Measurements from ENCODE around the gene XRCC6. TPM values are rescaled to one million over a fixed set of nuclear protein-coding genes. Genes with fewer than 3 reads are reported as not detected.

The XRCC6 gene
- total and polyA plus RNA-seq, 9 of the 15 experiments (the other 6 are each of a cell fraction or from before 2014, with no cell fraction given), result 151 to 440 (median 318) TPM

DNA sequence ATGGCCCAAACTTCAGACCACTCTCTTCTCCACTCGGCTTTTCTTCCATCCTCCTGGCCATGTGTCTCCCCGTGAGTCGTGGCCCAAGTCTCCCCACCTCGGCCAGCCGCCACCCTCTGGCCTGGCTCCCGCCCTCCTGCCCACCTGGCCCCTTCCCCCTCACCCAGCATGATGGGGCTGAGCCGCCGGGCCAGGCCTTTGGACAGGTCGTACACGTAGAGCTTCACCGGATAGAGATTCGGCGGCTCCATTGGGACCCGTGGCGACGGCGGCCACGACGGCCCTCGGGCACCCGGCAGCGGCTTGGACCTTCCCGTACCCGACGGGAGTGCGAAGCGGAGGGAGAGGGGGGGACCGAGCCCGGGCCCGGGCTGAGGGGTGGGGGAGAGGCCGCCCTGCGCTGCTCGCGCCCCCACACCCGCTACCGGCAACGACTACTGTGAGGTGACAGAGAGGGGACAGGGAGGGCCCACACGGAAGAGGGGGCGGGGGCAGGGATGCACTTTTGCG, 451 bp upstream of the XRCC6 start, which contains the start of gene DESI1 (continued):
- TF ChIP-seq POLR2G (IDR thresholded peaks at IDR 0.05; ENCODE audit: low read depth, low read length) (peak; percentile 92), CCNT2 (IDR thresholded peaks at IDR 0.05; ENCODE audit: borderline replicate concordance, extremely low read depth, insufficient read length, low read depth, low read length) (peak; percentile 33), SUPT5H (IDR thresholded peaks at IDR 0.05) (peak; percentile 87), HNRNPL (IDR thresholded peaks at IDR 0.05; ENCODE audit: low read depth, low read length) (0 out of 2 replicates have a peak, but pooled peaks have one; percentile 22), NONO (IDR thresholded peaks at IDR 0.05; ENCODE audit: low read depth in 2 of 2, low read length in 1 of 2) (0 out of 4 replicates have a peak, but pooled peaks of 1 of the 2 experiments have one; percentile 25), ESRRA (IDR thresholded peaks at IDR 0.05; ENCODE audit: borderline replicate concordance, low read depth) (no peak), SAP30 (IDR thresholded peaks at IDR 0.05; ENCODE audit: borderline replicate concordance, insufficient read depth, low read depth, low read length, poor library complexity, severe bottlenecking) (peak; percentile 54), SIN3B (IDR thresholded peaks at IDR 0.05; ENCODE audit: low read depth) (peak; percentile 20; the same call in 1 of the 2 replicates), ZC3H4 (CRISPR knock-in tag; IDR thresholded peaks at IDR 0.05; ENCODE audit: borderline replicate concordance) (peak; percentile 91), GABPA (tag; conservative IDR thresholded peaks at IDR 0.05; ENCODE audit: low read depth) (no peak), BACH1 (tag; IDR thresholded peaks at IDR 0.05) (no peak)
- TF ChIP-seq, protein P1, sequence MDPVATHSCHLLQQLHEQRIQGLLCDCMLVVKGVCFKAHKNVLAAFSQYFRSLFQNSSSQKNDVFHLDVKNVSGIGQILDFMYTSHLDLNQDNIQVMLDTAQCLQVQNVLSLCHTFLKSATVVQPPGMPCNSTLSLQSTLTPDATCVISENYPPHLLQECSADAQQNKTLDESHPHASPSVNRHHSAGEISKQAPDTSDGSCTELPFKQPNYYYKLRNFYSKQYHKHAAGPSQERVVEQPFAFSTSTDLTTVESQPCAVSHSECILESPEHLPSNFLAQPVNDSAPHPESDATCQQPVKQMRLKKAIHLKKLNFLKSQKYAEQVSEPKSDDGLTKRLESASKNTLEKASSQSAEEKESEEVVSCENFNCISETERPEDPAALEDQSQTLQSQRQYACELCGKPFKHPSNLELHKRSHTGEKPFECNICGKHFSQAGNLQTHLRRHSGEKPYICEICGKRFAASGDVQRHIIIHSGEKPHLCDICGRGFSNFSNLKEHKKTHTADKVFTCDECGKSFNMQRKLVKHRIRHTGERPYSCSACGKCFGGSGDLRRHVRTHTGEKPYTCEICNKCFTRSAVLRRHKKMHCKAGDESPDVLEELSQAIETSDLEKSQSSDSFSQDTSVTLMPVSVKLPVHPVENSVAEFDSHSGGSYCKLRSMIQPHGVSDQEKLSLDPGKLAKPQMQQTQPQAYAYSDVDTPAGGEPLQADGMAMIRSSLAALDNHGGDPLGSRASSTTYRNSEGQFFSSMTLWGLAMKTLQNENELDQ (CRISPR knock-in tag; IDR thresholded peaks at IDR 0.05; ENCODE audit: borderline replicate concordance), result 0 out of 2 replicates have a peak, but pooled peaks have one; percentile 44
- TF ChIP-seq, protein P2, sequence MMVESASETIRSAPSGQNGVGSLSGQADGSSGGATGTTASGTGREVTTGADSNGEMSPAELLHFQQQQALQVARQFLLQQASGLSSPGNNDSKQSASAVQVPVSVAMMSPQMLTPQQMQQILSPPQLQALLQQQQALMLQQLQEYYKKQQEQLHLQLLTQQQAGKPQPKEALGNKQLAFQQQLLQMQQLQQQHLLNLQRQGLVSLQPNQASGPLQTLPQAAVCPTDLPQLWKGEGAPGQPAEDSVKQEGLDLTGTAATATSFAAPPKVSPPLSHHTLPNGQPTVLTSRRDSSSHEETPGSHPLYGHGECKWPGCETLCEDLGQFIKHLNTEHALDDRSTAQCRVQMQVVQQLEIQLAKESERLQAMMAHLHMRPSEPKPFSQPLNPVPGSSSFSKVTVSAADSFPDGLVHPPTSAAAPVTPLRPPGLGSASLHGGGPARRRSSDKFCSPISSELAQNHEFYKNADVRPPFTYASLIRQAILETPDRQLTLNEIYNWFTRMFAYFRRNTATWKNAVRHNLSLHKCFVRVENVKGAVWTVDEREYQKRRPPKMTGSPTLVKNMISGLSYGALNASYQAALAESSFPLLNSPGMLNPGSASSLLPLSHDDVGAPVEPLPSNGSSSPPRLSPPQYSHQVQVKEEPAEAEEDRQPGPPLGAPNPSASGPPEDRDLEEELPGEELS (CRISPR knock-in tag; IDR thresholded peaks at IDR 0.05; ENCODE audit: borderline replicate concordance), result 0 out of 2 replicates have a peak, but pooled peaks have one; percentile 40
- TF ChIP-seq, protein P3, sequence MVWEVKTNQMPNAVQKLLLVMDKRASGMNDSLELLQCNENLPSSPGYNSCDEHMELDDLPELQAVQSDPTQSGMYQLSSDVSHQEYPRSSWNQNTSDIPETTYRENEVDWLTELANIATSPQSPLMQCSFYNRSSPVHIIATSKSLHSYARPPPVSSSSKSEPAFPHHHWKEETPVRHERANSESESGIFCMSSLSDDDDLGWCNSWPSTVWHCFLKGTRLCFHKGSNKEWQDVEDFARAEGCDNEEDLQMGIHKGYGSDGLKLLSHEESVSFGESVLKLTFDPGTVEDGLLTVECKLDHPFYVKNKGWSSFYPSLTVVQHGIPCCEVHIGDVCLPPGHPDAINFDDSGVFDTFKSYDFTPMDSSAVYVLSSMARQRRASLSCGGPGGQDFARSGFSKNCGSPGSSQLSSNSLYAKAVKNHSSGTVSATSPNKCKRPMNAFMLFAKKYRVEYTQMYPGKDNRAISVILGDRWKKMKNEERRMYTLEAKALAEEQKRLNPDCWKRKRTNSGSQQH (CRISPR knock-in tag; IDR thresholded peaks at IDR 0.05), result 0 out of 2 replicates have a peak, but pooled peaks have one; percentile 26
- TF ChIP-seq, protein P4, sequence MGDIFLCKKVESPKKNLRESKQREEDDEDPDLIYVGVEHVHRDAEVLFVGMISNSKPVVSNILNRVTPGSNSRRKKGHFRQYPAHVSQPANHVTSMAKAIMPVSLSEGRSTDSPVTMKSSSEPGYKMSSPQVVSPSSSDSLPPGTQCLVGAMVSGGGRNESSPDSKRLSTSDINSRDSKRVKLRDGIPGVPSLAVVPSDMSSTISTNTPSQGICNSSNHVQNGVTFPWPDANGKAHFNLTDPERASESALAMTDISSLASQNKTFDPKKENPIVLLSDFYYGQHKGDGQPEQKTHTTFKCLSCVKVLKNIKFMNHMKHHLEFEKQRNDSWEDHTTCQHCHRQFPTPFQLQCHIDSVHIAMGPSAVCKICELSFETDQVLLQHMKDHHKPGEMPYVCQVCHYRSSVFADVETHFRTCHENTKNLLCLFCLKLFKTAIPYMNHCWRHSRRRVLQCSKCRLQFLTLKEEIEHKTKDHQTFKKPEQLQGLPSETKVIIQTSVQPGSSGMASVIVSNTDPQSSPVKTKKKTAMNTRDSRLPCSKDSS (IDR thresholded peaks at IDR 0.05; ENCODE audit: low read depth, partially characterized antibody), result no peak

Measured in K562 (cell line).